SK-N-SH treated with all-trans-retinoic acid at 6 μM for 48 hours (cell line): Measurements from ENCODE around the gene HAPSTR1.

Source experiments
- ATAC-seq: fragments of 200-7000 bp; cut with Tn5 transposase; 3 replicates; pipeline ENCODE4 v1.9.1; 2020; ENCODE audit warnings: mild to moderate bottlenecking, moderate library complexity
- ARNTL ChIP-seq: fragments of 450-650 bp; formaldehyde crosslinking; IDR thresholded peaks from 2 replicates; pipeline ENCODE4 v1.5.0; 2020; ENCODE audit warnings: low read depth, mild to moderate bottlenecking, moderate library complexity, borderline replicate concordance
- CREB5 ChIP-seq: fragments of 250-450 bp; sonication (Bioruptor Pico); IDR thresholded peaks from 2 replicates; pipeline ENCODE4 v1.5.1; 2020; ENCODE audit warnings: low read depth, mild to moderate bottlenecking, moderate library complexity
- CSDC2 ChIP-seq: fragments of 250-450 bp; sonication (Bioruptor Pico); IDR thresholded peaks from 2 replicates; pipeline ENCODE4 v1.5.0; 2020; ENCODE audit warnings: mild to moderate bottlenecking, moderate library complexity
- CSRNP3 ChIP-seq: fragments of 250-450 bp; sonication (Bioruptor Pico); IDR thresholded peaks from 2 replicates; pipeline ENCODE4 v1.5.1; 2021; ENCODE audit warnings: mild to moderate bottlenecking, moderate library complexity
- GLIS3 ChIP-seq: fragments of 250-450 bp; sonication (Bioruptor Pico); IDR thresholded peaks from 2 replicates; pipeline ENCODE4 v1.5.0; 2020; ENCODE audit warnings: mild to moderate bottlenecking, moderate library complexity
- ISL1 ChIP-seq: fragments of 250-450 bp; sonication (Bioruptor Pico); IDR thresholded peaks from 2 replicates; pipeline ENCODE4 v2.1.2; 2022; ENCODE audit warnings: mild to moderate bottlenecking, moderate library complexity
- PATZ1 ChIP-seq: fragments of 250-450 bp; sonication (Bioruptor Pico); IDR thresholded peaks from 2 replicates; pipeline ENCODE4 v1.8.0; 2020; ENCODE audit warnings: mild to moderate bottlenecking, moderate library complexity, borderline replicate concordance
- POU6F1 ChIP-seq: fragments of 250-450 bp; sonication (Bioruptor Pico); IDR thresholded peaks from 2 replicates; pipeline ENCODE4 v1.8.0; 2021; ENCODE audit warnings: low read depth, mild to moderate bottlenecking, moderate library complexity, borderline replicate concordance
- RARB ChIP-seq: fragments of 250-450 bp; sonication (Bioruptor Pico); IDR thresholded peaks from 2 replicates; pipeline ENCODE4 v1.8.0; 2021; ENCODE audit warnings: mild to moderate bottlenecking, moderate library complexity
- SNAI2 ChIP-seq: fragments of 250-450 bp; sonication (Bioruptor Pico); IDR thresholded peaks from 2 replicates; pipeline ENCODE4 v1.5.0; 2020; ENCODE audit warnings: mild to moderate bottlenecking, moderate library complexity
- TOX ChIP-seq: fragments of 250-450 bp; sonication (Bioruptor Pico); IDR thresholded peaks from 2 replicates; pipeline ENCODE4 v1.8.0; 2021; ENCODE audit warnings: mild to moderate bottlenecking, moderate library complexity, borderline replicate concordance
- TSHZ2 ChIP-seq: fragments of 250-450 bp; sonication (Bioruptor Pico); IDR thresholded peaks from 2 replicates; pipeline ENCODE4 v1.5.0; 2020; ENCODE audit warnings: mild to moderate bottlenecking, moderate library complexity
- ZFP30 ChIP-seq: fragments of 450-650 bp; formaldehyde crosslinking; IDR thresholded peaks from 2 replicates; pipeline ENCODE4 v1.5.0; 2022; ENCODE audit warnings: mild to moderate bottlenecking, moderate library complexity
- ZNF565 ChIP-seq: fragments of 450-650 bp; formaldehyde crosslinking; conservative IDR thresholded peaks from 2 replicates; pipeline ENCODE4 v1.5.0; 2020; ENCODE audit warnings: low read depth, mild to moderate bottlenecking, moderate library complexity
- ZNF70 ChIP-seq: fragments of 450-650 bp; formaldehyde crosslinking; IDR thresholded peaks from 2 replicates; pipeline ENCODE4 v1.5.0; 2020; ENCODE audit warnings: mild to moderate bottlenecking, moderate library complexity
- ZNF8 ChIP-seq: fragments of 450-650 bp; formaldehyde crosslinking; IDR thresholded peaks from 2 replicates; pipeline ENCODE4 v1.5.0; 2020; ENCODE audit warnings: mild to moderate bottlenecking, moderate library complexity

HAPSTR1 gene

GRCh38 chr16:9058211-9058610, 33.2 kb upstream of the HAPSTR1 start (continued):
- TF ChIP-seq RARB (CRISPR knock-in tag) = no peak
- TF ChIP-seq, all 23 proteins: peak for 0

GRCh38 chr16:9060225-9060624, 31.2 kb upstream of the HAPSTR1 start:
- TF ChIP-seq ARNTL (CRISPR knock-in tag) = no peak
- TF ChIP-seq PATZ1 (CRISPR knock-in tag) = no peak
- ATAC-seq = no peak

GRCh38 chr16:9061358-9061813, 30.1 kb upstream of the HAPSTR1 start:
- no peak for ATAC-seq
- TF ChIP-seq POU6F1 (no peak), CSDC2 (CRISPR knock-in tag) (no peak), PATZ1 (CRISPR knock-in tag) (no peak), CREB5 (CRISPR knock-in tag) (no peak), GLIS3 (CRISPR knock-in tag) (no peak), ZNF565 (no peak), SNAI2 (CRISPR knock-in tag) (no peak), ZNF70 (CRISPR knock-in tag) (no peak), ZNF8 (CRISPR knock-in tag) (no peak), ZFP30 (CRISPR knock-in tag) (no peak)

GRCh38 chr16:9062301-9062700, 29.1 kb upstream of the HAPSTR1 start:
- no peak for TF ChIP-seq CSRNP3 (CRISPR knock-in tag)
- TF ChIP-seq POU6F1 = no peak
- TF ChIP-seq TSHZ2 (CRISPR knock-in tag) = no peak
- no peak for TF ChIP-seq ISL1 (CRISPR knock-in tag)
- TF ChIP-seq ARNTL (CRISPR knock-in tag) = no peak
- TF ChIP-seq TOX (CRISPR knock-in tag) = no peak
- ATAC-seq = no peak
